ENCODE data around the gene PYGM. TPM values are rescaled to one million over a fixed set of nuclear protein-coding genes. Genes with fewer than 3 reads are reported as not detected.
A peak's percentile ranks its signal among the peaks of the same experiment; 100 is the strongest.

The PYGM gene
- polyA plus RNA-seq, 1 experiment: 0.14 TPM

DNA sequence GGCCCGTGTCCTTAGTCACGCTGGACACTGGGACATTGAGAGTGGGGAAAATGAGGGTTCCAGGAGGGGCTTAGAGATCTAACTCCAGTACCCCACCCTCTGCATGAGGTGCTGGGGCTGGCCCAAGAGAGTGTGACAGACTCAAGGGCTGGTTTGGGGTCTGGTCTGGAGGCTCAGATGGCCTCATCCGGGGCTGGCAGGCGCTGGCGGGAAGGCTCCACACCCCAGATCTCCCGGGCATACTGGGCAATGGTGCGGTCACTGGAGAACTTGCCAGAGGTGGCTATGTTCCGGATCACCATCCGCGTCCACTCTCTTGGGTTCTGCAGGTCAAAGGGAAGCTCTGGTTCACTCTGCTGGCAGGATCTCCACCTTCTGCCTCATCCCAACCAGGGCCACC is 13.3 kb downstream of the PYGM start:
- peaks cover 4% of the 10 kb centered on the region; the same call in 1 of the 2 replicates for H3K9me3 ChIP-seq (ENCODE audit: control insufficient read depth, insufficient read depth, low read length)
- TF ChIP-seq, protein P1, sequence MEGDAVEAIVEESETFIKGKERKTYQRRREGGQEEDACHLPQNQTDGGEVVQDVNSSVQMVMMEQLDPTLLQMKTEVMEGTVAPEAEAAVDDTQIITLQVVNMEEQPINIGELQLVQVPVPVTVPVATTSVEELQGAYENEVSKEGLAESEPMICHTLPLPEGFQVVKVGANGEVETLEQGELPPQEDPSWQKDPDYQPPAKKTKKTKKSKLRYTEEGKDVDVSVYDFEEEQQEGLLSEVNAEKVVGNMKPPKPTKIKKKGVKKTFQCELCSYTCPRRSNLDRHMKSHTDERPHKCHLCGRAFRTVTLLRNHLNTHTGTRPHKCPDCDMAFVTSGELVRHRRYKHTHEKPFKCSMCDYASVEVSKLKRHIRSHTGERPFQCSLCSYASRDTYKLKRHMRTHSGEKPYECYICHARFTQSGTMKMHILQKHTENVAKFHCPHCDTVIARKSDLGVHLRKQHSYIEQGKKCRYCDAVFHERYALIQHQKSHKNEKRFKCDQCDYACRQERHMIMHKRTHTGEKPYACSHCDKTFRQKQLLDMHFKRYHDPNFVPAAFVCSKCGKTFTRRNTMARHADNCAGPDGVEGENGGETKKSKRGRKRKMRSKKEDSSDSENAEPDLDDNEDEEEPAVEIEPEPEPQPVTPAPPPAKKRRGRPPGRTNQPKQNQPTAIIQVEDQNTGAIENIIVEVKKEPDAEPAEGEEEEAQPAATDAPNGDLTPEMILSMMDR (IDR thresholded peaks at IDR 0.05; ENCODE audit: low read depth, low read length): no peak
- H3K4me3 ChIP-seq (ENCODE audit: low read depth, low read length): no peak overlapping the region
- no peak overlapping the region for H3K27ac ChIP-seq (ENCODE audit: low read depth, low read length)
- ChIA-PET CTCF (no interaction called here), POLR2A (no interaction called here)
- peaks cover 46% of the 10 kb centered on the region for H3K27me3 ChIP-seq (ENCODE audit: control insufficient read depth, insufficient read depth, low read length)
- DNase-seq (ENCODE audit: low read depth, low spot score): no peak

GRCh38 chr11:64745521-64746328 is 14.0 kb downstream of the PYGM start:
- POLR2A ChIA-PET: interaction anchor here (0.7 kb wide), 1 partner anchor 52 kb away, joined by 6 read pairs; no protein-coding TSS in a partner anchor

DNA sequence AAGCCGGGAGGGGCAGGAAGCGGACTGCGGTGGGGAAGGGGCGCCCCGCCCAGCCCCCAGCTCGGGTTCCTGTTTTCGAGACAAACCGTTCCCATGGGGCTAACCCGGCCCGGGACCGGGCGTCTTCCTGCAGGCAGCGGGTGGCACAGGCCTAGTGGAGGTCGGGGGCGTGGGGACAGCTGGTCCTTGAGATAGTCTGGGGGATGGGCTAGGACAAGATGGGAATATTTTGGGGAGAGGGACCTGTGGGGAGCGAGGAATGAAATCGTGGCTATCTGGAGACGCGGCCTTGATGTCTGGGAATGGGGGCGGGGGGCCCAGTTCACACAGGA is 14.6 kb downstream of the PYGM start:
- ChIA-PET CTCF (interaction anchor here (0.6 kb wide), 1 partner anchor 15 kb away, joined by 3 read pairs; no protein-coding TSS in a partner anchor), POLR2A (interaction anchor here (0.7 kb wide), 1 partner anchor 51 kb away, joined by 6 read pairs; no protein-coding TSS in a partner anchor)
- H3K9me3 ChIP-seq (ENCODE audit: control insufficient read depth, insufficient read depth, low read length): peaks cover 4% of the 10 kb centered on the region; the same call in 1 of the 2 replicates
- no peak overlapping the region for H3K27ac ChIP-seq (ENCODE audit: low read depth, low read length)
- no peak for DNase-seq (ENCODE audit: low read depth, low spot score)
- H3K4me3 ChIP-seq (ENCODE audit: low read depth, low read length): peak overlapping the region; percentile 8; the same call in 1 of the 2 replicates
- TF ChIP-seq, protein P1 (IDR thresholded peaks at IDR 0.05; ENCODE audit: low read depth, low read length): no peak
- peaks cover 60% of the 10 kb centered on the region for H3K27me3 ChIP-seq (ENCODE audit: control insufficient read depth, insufficient read depth, low read length)

More at GRCh38 chr11:64745521-64746328, 14.0 kb downstream of the PYGM start:
- peaks cover 4% of the 10 kb centered on the region; the same call in 1 of the 2 replicates for H3K9me3 ChIP-seq (ENCODE audit: control insufficient read depth, insufficient read depth, low read length)
- DNase-seq (ENCODE audit: low read depth, low spot score): no peak
- CTCF ChIA-PET: interaction anchor here (0.6 kb wide), 1 partner anchor 15 kb away, joined by 3 read pairs; no protein-coding TSS in a partner anchor
- TF ChIP-seq, protein P1 (IDR thresholded peaks at IDR 0.05; ENCODE audit: low read depth, low read length): no peak
- no peak overlapping the region for H3K27ac ChIP-seq (ENCODE audit: low read depth, low read length)
- H3K4me3 ChIP-seq (ENCODE audit: low read depth, low read length): peak overlapping the region; percentile 8
- peaks cover 54% of the 10 kb centered on the region for H3K27me3 ChIP-seq (ENCODE audit: control insufficient read depth, insufficient read depth, low read length)

DNA sequence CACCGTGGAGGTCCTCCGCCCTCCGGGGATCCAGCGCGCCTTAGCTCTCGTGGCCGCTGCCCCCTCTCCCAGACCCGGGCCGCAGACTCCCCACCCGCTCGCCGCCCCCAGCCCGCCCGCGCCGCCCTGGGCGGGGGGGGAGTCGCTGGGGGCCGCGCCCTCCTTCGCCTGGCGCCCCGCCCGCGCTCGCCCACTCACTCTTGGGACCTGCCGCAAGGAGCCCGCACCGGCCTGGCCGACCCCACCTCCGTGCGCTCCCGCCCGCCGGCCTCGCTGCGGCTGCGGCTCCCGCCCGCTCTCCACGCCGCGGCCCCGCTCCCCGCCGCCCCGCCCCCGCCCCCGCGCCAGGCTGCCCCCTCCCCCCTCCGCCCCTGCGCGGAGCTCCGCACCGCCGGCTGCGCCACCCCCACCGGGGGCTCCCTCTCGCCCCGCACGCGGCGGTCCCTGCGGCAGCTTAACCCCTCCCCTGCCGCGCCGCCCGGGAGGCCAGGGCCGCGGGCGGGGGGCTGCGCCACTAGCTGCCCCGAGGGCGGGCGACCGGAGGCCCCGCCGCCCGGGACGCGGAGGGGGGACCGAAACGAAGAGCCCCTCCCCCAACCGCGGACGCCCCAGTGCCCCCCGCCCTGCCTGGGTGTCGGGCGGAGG is 15.1 kb downstream of the PYGM start:
- TF ChIP-seq, protein P1 (IDR thresholded peaks at IDR 0.05; ENCODE audit: low read depth, low read length): no peak
- DNase-seq (ENCODE audit: low read depth, low spot score): no peak
- peaks cover 65% of the 10 kb centered on the region for H3K27me3 ChIP-seq (ENCODE audit: control insufficient read depth, insufficient read depth, low read length)
- peaks cover 4% of the 10 kb centered on the region; the same call in 1 of the 2 replicates for H3K9me3 ChIP-seq (ENCODE audit: control insufficient read depth, insufficient read depth, low read length)
- H3K4me3 ChIP-seq (ENCODE audit: low read depth, low read length): peak overlapping the region; percentile 8; the same call in 1 of the 2 replicates
- POLR2A ChIA-PET: interaction anchor here (0.6 to 0.7 kb wide), 2 partner anchors 30 to 51 kb away, joined by 4 to 6 read pairs; no protein-coding TSS in a partner anchor
- CTCF ChIA-PET: interaction anchor here (0.6 kb wide), 1 partner anchor 16 kb away, joined by 3 read pairs; no protein-coding TSS in a partner anchor
- H3K27ac ChIP-seq (ENCODE audit: low read depth, low read length): no peak overlapping the region
